ENCODE data around the gene ALAS1. TPM values are rescaled to one million over a fixed set of nuclear protein-coding genes. Genes with fewer than 3 reads are reported as not detected.
A peak's percentile ranks its signal among the peaks of the same experiment; 100 is the strongest.
"Not testable (repeated sequence)": the region's sequence is repeated elsewhere in the genome, so short reads cannot be mapped to it uniquely, and the experiment has no call there.

Gene ALAS1
- 59.8 and 60.3 TPM in 2 replicates for total RNA-seq (2012; rRNA removed)

DNA sequence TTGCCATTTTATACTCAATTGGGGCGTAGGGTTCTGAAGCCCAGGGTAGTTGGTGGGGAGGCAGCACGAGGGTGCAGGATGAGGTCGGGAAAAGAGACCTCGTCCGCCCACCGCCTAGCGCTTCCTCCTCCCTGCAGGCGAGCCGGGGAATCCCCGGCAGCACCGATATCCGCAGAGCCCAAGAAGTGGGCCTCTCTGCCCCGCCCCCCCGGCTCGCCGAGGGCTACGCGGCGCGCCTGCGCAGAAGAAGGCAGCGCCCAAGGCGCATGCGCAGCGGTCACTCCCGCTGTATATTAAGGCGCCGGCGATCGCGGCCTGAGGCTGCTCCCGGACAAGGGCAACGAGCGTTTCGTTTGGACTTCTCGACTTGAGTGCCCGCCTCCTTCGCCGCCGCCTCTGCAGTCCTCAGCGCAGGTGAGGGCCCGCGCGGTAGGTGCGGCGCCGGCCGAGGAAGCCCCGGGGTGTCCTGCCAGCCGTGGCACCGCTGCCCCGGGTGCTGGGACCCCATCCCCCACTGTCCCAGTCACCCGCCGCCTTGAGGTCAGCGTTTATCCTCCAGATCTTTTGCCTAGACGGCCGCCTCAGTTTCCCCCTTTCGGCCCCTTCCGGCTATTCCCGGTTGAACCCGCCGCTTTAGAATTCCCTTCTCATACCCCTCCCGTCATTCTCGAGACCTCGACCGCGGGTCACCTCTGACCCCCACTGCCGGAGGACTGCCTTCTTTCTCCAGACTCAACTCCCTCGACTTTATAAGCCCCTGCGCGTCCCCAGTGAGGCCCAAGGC, at the start of gene ALAS1:
ALAS1 (plus strand) TSS at position 319 of the 784 bp plus-strand sequence. CDS start 1,082 bp downstream, outside the sequence.
- no peaks in the 10 kb centered on the region for H3K27me3 ChIP-seq (ENCODE audit: control insufficient read depth, insufficient read depth, low read length)
- H3K4me2 ChIP-seq (ENCODE audit: low read length): peak within 1 kb of the TSS; percentile 97
- H3K36me3 ChIP-seq (ENCODE audit: insufficient read depth, low read length): peaks cover 31% of the 10 kb centered on the region
- peak within 1 kb of the TSS; percentile 93 for H3K4me3 ChIP-seq (ENCODE audit: low read length)
- no peaks in the 10 kb centered on the region for H3K9me3 ChIP-seq (replicated peaks; ENCODE audit: low read length)
- H3K4me1 ChIP-seq (ENCODE audit: control insufficient read depth, insufficient read depth, low read length): peaks cover 20% of the 10 kb centered on the region
- H3K9ac ChIP-seq (ENCODE audit: low read depth, low read length): peak within 1 kb of the TSS; percentile 92

DNA sequence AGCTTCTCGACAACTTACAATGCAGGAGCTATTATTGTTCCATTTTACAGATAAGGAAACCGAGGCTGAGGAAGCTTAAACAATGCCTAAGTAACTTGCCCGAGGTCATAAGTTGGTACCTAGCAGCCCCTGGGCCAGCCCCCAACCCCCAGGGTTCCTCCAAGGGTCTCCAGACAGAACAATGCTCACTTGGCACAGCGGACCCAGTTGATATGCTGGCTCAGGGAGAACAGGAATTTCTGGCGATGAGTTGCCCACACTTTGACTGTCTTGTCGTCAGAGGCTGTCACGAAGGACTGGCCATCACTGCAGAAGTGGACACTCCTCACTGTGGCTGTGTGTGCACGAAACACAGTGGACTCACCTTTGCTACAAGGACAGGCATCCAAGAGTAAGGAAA, 48.9 kb upstream of the ALAS1 start:
- H3K9me3 ChIP-seq (replicated peaks; ENCODE audit: low read length): no peaks in the 10 kb centered on the region
- H3K36me3 ChIP-seq (ENCODE audit: insufficient read depth, low read length): peaks cover 20% of the 10 kb centered on the region
- H3K9ac ChIP-seq (ENCODE audit: low read depth, low read length): no peak overlapping the region
- H3K4me1 ChIP-seq (ENCODE audit: control insufficient read depth, insufficient read depth, low read length): peaks cover 6% of the 10 kb centered on the region
- H3K27me3 ChIP-seq (ENCODE audit: control insufficient read depth, insufficient read depth, low read length): no peaks in the 10 kb centered on the region
- H3K4me2 ChIP-seq (ENCODE audit: low read length): no peak overlapping the region
- no peak overlapping the region for H3K4me3 ChIP-seq (ENCODE audit: low read length)

DNA sequence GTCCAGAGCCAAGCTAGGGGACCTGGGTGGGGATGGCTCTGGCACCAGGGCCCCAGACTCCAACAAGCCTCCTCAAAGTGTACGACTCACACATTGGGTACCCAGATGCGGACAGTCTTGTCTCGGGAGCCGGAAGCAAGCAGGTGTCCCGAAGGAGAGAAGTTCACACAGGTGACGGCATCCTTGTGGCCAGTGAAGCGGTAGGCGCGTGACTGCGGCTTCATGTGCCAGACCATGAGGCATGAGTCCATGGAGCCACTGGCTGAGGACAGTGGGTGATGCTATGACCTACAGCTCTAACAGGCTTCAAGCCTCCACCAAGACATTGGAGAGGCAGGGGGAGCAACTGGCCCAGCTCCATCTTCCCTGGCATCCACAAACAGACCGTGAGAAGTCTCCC, 48.2 kb upstream of the ALAS1 start:
- Histone ChIP-seq H3K4me3 (ENCODE audit: low read length) (no peak overlapping the region), H3K4me2 (ENCODE audit: low read length) (no peak overlapping the region), H3K36me3 (ENCODE audit: insufficient read depth, low read length) (peaks cover 20% of the 10 kb centered on the region), H3K9me3 (replicated peaks; ENCODE audit: low read length) (no peaks in the 10 kb centered on the region), H3K4me1 (ENCODE audit: control insufficient read depth, insufficient read depth, low read length) (peaks cover 6% of the 10 kb centered on the region), H3K9ac (ENCODE audit: low read depth, low read length) (no peak overlapping the region), H3K27me3 (ENCODE audit: control insufficient read depth, insufficient read depth, low read length) (no peaks in the 10 kb centered on the region)

DNA sequence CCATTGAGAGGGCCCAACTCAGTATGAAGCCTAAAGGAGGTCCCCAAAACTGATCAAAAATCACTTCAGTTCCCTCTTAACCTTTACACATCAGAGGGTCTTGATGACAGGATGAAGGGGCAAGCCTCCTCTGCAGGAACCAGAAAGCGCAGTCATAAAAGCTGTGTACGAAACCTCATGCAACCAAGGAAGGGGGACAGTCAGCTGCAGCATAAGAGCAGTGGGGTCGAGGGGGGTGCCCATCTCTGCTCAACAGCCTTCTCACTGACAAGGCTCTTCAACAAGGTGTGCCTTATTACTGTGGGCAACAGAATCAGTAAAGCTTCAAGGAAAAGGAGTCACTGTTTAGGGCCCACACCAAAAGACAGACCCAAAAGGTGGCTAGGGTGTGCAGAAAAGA, 47.6 kb upstream of the ALAS1 start:
- peaks cover 17% of the 10 kb centered on the region for H3K36me3 ChIP-seq (ENCODE audit: insufficient read depth, low read length)
- no peak overlapping the region for H3K9ac ChIP-seq (ENCODE audit: low read depth, low read length)
- H3K4me1 ChIP-seq (ENCODE audit: control insufficient read depth, insufficient read depth, low read length): peaks cover 10% of the 10 kb centered on the region
- H3K9me3 ChIP-seq (replicated peaks; ENCODE audit: low read length): no peaks in the 10 kb centered on the region
- no peaks in the 10 kb centered on the region for H3K27me3 ChIP-seq (ENCODE audit: control insufficient read depth, insufficient read depth, low read length)
- no peak overlapping the region for H3K4me3 ChIP-seq (ENCODE audit: low read length)
- no peak overlapping the region for H3K4me2 ChIP-seq (ENCODE audit: low read length)

DNA sequence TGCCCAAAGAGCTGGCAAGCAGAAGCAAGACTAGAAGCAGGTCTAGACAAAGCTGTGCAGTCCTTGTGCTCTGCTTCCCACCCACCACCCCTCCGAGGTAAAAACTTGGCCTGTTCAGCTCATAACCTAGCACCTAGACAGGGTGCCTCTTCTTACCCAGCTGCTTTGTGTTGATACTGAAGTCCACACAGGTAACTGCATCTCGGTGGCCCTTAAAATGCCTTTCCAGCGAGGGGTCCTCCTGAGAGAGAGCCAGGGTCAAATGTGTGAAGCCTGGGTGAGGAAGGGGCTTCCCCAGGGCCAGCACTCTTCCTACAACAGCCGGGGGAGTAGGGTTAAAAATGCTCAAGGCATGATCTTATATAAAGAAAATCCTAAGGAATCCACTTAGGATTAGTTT, 47.1 kb upstream of the ALAS1 start:
- Histone ChIP-seq H3K9ac (ENCODE audit: low read depth, low read length) (no peak overlapping the region), H3K9me3 (replicated peaks; ENCODE audit: low read length) (no peaks in the 10 kb centered on the region), H3K36me3 (ENCODE audit: insufficient read depth, low read length) (peaks cover 12% of the 10 kb centered on the region), H3K27me3 (ENCODE audit: control insufficient read depth, insufficient read depth, low read length) (no peaks in the 10 kb centered on the region), H3K4me2 (ENCODE audit: low read length) (no peak overlapping the region), H3K4me3 (ENCODE audit: low read length) (no peak overlapping the region), H3K4me1 (ENCODE audit: control insufficient read depth, insufficient read depth, low read length) (peaks cover 10% of the 10 kb centered on the region)

DNA sequence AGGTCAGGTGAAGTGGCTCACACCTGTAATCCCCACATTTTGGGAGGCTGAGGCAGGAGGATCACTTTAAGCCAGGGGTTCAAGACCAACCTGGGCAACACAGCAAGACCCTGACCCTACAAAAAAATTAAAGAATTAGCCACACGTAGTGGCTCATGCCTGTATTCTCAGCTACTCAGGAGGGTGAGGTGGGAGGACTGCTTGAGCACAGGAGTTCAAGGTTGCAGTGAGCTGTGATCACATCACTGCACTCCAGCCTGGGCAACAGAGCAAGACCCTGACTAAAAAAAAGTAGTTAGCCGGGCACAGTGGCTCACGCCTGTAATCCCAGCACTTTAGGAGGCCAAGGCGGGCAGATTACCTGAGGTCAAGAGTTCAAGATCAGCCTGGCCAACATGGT, 46.0 kb upstream of the ALAS1 start:
- not testable (repeated sequence) for H3K36me3 ChIP-seq (ENCODE audit: insufficient read depth, low read length); H3K9ac ChIP-seq (ENCODE audit: low read depth, low read length); H3K4me2 ChIP-seq (ENCODE audit: low read length); H3K9me3 ChIP-seq (replicated peaks; ENCODE audit: low read length); H3K4me3 ChIP-seq (ENCODE audit: low read length); H3K27me3 ChIP-seq (ENCODE audit: control insufficient read depth, insufficient read depth, low read length)
- peaks cover 10% of the 10 kb centered on the region for H3K4me1 ChIP-seq (ENCODE audit: control insufficient read depth, insufficient read depth, low read length)

DNA sequence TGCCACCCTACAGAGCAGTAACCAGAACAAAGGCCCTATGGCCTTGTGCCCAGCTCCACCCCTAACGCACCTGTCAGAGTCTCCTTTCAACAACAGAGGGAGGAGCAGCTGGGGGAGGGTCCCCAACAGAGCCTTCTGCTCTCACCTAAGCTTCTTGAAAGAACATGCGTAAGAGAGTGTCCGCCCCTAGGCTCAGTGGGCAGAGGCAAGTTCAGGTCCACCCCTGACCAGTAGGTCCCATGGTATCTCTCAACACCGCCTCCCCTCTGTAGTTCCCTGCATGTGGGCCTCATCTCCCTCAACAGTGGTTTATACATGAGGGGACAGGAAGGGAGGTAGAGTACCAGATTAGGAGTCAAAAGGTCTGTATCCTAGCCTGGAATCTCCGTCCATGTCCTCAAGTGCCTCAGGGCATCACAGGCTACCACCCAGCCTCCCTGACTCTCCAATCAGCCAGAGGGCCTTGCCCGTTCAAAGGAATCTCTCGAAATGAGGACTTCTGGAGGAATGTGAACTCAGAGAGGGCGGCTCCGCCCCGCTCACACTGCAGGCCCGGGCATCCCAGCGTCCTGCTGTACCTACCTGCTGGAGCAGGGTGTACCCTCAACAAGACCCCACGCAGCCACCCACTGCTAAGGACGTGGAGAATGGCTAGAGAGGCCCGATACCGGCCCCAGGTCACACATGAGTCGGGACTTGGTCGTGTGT, 44.4 kb upstream of the ALAS1 start:
- Histone ChIP-seq H3K4me3 (ENCODE audit: low read length) (peak overlapping the region; percentile 81), H3K9ac (ENCODE audit: low read depth, low read length) (peak overlapping the region; percentile 80)

DNA sequence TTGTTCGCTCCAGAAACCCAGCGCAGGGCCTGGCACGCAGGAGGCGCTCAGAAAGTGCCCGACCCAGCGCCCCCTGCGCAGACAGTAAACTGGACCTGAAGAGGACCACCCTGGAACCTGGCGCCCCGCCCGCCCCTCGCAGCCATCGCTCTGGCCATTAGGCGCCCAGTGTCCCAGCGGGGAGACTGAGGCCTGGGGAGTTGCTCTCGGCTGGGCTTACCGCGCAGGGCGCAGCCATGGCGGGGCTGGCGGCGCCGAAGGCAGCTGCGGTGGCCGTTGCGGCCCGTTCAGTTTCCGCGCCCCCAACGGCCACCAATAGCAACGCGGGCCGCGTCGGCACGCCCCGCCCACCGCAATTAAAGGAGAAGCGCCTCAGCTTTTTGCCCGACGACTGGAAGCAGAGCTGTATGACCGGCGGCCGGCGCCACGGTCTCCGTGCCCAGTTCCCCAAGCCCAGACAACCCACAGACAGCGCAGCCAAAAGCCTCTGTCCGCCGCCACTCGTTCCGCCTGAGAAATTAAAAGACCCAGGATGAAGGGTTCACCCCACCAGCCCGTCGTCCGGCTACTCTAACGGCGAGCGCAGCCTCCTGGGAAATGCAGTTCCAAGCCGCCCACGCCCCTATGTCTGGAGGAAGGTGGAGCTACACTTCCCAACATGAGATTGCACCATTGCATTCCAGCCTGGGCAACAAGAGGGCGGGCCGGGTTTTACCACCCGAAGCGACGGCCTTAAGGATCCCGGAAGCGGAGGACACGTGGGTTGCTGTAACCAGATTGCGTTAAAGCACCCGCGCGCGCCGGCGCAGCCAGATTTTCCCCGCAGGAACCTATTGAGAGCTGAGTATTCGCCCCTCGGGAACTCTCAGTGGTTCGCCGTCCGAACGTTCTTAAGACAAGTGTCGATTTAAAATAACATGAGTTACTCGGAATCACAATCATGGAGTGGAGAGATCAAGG, 43.5 kb upstream of the ALAS1 start, which contains the start of gene POC1A:
POC1A (minus strand) TSS at position 289 of the 960 bp plus-strand sequence; CDS start at position 238, 51 bp downstream.
- H3K36me3 ChIP-seq (ENCODE audit: insufficient read depth, low read length): no peaks in the 10 kb centered on the region
- H3K9me3 ChIP-seq (replicated peaks; ENCODE audit: low read length): no peaks in the 10 kb centered on the region
- peak within 1 kb of the TSS; percentile 81 for H3K4me3 ChIP-seq (ENCODE audit: low read length)
- peak within 1 kb of the TSS; percentile 80 for H3K9ac ChIP-seq (ENCODE audit: low read depth, low read length)
- no peaks in the 10 kb centered on the region for H3K27me3 ChIP-seq (ENCODE audit: control insufficient read depth, insufficient read depth, low read length)
- H3K4me1 ChIP-seq (ENCODE audit: control insufficient read depth, insufficient read depth, low read length): peaks cover 10% of the 10 kb centered on the region
- peak within 1 kb of the TSS; percentile 95 for H3K4me2 ChIP-seq (ENCODE audit: low read length)

More for the DNA sequence above, 44.4 kb upstream of the ALAS1 start:
- H3K27me3 ChIP-seq (ENCODE audit: control insufficient read depth, insufficient read depth, low read length): no peaks in the 10 kb centered on the region
- H3K9me3 ChIP-seq (replicated peaks; ENCODE audit: low read length): no peaks in the 10 kb centered on the region
- peak overlapping the region; percentile 95 for H3K4me2 ChIP-seq (ENCODE audit: low read length)
- no peaks in the 10 kb centered on the region for H3K36me3 ChIP-seq (ENCODE audit: insufficient read depth, low read length)
- H3K4me1 ChIP-seq (ENCODE audit: control insufficient read depth, insufficient read depth, low read length): peaks cover 10% of the 10 kb centered on the region

DNA sequence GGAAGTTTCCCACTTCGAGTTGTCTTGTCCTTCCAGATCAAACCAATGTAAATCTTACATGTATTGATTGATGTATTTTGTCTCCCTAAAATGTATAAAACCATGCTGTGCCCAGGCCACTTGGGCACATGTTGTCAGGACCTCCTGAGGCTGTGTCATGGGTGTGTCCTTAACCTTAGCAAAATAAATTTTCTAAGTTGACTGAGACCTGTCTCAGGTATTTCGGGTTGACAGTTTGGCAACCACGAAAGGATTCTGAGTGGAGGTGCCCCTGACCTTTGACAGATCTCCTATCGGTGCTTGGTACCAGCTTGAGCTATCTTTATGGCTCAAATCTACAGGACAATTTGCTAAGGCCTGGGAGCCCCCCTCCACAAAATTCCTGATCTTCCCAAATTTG, 42.0 kb upstream of the ALAS1 start:
- no peak overlapping the region for H3K4me3 ChIP-seq (ENCODE audit: low read length)
- no peak overlapping the region for H3K4me2 ChIP-seq (ENCODE audit: low read length)
- peaks cover 10% of the 10 kb centered on the region for H3K4me1 ChIP-seq (ENCODE audit: control insufficient read depth, insufficient read depth, low read length)
- H3K9me3 ChIP-seq (replicated peaks; ENCODE audit: low read length): no peaks in the 10 kb centered on the region
- H3K36me3 ChIP-seq (ENCODE audit: insufficient read depth, low read length): no peaks in the 10 kb centered on the region
- no peaks in the 10 kb centered on the region for H3K27me3 ChIP-seq (ENCODE audit: control insufficient read depth, insufficient read depth, low read length)
- no peak overlapping the region for H3K9ac ChIP-seq (ENCODE audit: low read depth, low read length)

DNA sequence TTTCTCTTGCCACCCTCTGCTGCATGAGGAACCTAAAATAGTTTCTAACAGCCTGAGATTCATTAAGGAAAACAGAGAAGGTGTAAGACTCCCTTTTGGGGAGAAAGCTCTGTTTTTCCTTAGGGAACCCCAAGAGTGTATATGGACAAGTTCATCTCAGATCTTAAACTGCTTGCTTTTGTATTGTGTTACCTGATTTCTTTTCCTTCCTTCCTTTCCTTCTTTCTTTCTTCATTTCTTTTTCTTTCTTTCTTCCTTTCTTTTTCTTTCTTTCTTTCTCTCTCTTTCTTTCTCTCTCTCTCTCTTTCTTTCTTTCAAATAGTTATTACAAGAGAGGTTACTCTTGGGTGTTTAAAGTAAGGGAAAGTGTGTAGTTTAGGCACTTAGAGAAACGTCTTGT, 38.5 kb upstream of the ALAS1 start:
- no peak overlapping the region for H3K4me2 ChIP-seq (ENCODE audit: low read length)
- no peaks in the 10 kb centered on the region for H3K36me3 ChIP-seq (ENCODE audit: insufficient read depth, low read length)
- H3K9me3 ChIP-seq (replicated peaks; ENCODE audit: low read length): no peaks in the 10 kb centered on the region

More for the DNA sequence above, 38.5 kb upstream of the ALAS1 start:
- H3K9ac ChIP-seq (ENCODE audit: low read depth, low read length): no peak overlapping the region
- no peak overlapping the region for H3K4me3 ChIP-seq (ENCODE audit: low read length)
- no peaks in the 10 kb centered on the region for H3K27me3 ChIP-seq (ENCODE audit: control insufficient read depth, insufficient read depth, low read length)
- peaks cover 4% of the 10 kb centered on the region for H3K4me1 ChIP-seq (ENCODE audit: control insufficient read depth, insufficient read depth, low read length)

Measured in skeletal muscle satellite cell (primary cell).